GM18520 (cell line): ENCODE results near the gene PHF10.
"Not testable (repeated sequence)": the region's sequence is repeated elsewhere in the genome, so short reads cannot be mapped to it uniquely, and the experiment has no call there.

Source experiments
- ATAC-seq: cut with Tn5 transposase; IDR thresholded peaks from one replicate; pipeline ENCODE4 v1.9.1; 2021; ENCODE audit not compliant: unreplicated experiment

The PHF10 gene

GRCh38 chr6:169723200-169723909, 945 bp downstream of the PHF10 start:
- no peak for ATAC-seq

DNA sequence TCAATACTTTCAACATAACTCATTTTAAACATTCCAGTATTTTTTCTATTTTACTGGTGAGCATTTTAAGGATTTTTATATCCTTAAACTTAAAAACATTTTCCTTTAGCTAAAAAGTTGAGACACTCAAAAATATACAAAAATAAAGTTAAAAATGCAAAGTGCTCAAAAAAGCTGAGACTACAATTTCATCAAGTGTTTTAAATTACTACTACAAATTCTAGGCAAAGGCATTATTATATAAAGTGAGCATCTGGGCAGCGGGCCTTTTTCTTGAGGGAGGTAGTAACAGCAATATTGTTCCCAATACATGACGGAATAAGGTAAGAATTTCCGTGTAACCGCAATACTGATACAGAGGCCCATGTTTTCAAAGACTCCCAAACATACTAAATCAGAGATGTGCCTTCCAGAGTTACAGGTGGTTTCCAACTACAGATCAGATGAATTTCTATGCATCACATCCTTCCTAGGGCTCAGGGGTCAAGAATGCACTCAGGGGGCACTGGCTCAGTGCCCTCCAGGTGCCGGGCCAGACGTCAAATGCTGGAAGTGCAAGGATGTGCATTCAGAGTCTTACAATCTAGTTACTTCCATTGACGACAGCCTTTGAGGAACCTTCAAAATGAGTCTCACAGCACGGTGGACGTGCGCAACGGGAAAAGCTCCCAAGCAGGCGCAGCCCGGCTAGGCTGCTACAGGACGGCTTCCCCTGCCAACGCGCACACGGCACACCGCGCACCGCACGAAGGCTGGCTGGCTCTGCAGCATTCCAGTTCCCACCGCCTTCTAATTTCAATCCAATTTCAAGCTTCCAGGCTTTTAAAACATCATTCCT, 1.7 kb downstream of the PHF10 start:
- no peak for ATAC-seq

DNA sequence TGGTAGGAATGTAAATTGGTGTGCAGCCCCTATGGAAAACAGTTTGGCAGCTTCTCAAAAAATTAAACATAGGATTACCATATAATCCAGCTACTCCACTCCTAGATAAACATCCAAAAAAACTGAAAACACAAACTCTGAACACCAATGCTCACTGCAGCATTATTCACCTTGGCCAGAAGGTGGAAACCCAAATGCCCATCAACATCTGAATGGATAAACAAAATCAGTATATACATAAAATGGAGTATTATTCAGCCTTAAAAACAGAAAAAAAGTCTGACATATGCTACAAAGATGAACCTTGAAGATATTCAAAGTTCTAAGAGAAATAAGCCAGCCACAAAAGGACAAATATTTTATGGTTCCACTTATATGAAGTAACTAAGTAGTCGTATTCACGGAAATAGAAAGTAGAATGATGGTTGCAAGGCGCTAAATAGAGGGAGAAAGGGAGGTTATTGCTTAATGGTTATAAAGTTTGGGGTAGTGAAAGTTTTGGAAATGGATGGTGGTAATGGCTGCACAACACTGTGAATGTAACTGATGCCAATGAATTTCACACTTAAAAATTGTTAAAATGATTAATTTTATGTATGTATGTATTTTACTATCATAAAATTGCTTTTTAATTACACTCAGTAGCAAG, 4.0 kb downstream of the PHF10 start:
- no peak for ATAC-seq

DNA sequence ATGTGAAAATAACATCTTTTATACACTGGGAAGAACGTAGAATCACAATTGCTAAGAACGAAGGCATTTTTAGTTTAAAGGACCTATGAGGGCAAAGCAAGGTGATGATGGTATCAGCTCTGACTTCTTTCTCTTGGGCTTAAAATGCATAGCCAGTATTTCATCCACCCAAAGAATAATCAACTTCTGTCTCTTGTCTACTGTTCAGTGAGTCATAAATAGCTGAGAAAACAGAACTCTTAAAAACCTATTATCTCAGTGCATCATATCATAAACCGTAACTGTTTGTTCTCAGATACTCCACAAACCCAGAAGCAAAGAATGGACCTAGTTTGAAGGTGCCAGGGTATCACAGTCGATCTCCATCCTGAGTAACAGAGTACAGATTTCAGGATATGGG, 5.2 kb downstream of the PHF10 start:
- no peak for ATAC-seq

DNA sequence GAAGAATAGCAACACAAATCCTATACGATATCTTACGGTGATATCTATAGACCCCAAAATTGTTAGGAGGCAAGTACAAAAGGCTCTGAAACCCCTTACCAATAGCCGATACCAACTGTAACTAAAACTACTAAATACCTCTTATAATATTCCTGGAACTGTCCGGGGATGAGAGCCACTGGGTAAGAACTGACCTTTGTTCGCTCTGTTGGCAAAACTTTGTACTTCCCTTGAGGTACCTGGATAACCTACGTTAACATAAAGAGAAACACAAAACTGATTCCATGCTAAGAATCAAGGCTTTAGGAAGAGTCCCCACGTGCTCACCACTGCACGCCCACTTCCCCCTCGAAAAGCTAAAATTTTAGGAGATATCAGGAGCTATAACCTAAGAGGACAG, 9.7 kb downstream of the PHF10 start:
- ATAC-seq, result no peak

GRCh38 chr6:169714178-169714577, 10.1 kb downstream of the PHF10 start:
- ATAC-seq, result no peak

GRCh38 chr6:169710009-169710408, 14.3 kb downstream of the PHF10 start:
- ATAC-seq, result no peak

DNA sequence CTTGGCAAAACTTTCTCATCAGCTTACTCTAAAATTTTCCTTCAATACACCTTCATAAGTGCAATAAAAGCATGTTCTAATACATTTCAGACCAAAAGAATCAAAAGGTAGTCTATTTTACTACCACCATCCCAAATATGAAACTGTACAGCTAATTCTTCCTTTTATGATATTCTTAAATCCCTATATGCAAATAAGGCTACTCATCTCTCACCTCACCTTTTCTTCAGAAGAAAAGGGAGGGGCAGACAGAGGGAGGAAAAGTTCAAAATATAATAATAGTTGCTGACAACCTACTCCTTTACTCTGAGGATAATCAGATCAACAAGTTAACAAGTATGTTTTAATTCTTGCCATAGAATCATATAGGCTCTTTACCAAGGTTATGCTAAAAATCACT, 15.0 kb downstream of the PHF10 start:
- ATAC-seq, result no peak

- no peak for ATAC-seq
Measured at GRCh38 chr6:169707772-169708171, 16.5 kb downstream of the PHF10 start.

DNA sequence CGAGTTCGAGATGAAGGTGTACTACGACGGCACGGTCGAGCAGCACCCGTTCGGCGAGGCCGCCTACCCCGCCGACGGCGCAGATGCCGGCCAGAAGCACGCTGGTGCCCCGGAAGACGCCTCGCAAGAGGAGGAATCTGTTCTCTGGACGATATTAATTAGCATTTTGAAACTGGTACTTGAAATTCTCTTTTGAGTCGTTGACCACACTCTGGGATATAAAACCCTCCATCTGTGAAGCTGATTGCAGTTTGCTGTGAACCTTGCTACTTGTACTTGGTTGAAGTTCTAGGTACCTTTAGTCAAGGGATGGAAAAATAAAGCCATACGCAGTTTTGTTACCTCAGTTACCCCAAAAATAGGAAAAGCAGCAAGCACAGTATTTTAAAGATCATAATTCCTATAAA, 21.5 kb downstream of the PHF10 start:
- peak; percentile 9 for ATAC-seq

DNA sequence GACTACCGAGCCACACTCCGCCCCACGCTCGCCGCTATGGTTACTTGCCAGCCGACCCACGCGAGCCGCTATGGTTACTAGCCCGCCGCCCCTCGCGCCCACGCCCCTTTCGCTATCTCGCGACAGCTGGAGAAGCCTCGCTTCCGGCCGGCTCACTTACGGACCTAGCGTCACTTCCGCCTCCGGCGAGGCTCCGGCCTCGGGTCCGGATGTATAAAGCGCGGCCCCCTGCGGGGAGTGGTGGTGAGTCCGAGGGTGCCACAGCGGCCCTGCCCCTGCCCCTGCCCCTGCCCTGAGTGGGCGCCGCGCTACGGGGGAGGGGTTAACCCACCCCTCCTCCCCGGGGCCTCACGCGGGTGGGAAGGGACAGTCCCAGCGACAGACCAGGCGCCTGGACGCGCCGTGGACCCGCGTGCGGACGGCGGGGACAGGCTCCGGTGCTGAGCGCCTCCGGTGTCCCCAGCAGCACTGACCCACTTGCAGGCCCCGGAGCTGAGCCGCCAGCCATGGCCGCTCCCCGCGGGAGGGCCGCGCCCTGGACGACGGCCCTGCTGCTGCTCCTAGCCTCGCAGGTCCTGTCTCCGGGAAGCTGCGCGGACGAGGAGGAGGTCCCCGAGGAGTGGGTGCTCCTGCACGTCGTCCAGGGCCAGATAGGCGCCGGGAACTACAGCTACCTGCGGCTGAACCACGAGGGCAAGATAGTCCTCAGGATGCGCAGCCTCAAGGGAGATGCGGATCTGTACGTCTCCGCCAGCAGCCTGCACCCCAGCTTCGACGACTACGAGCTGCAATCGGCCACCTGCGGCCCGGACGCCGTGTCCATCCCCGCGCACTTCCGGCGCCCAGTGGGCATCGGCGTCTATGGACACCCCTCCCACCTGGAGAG, 22.1 kb downstream of the PHF10 start, which contains the start of the genes C6orf120 and WDR27:
Gene C6orf120, plus strand, starts transcription at position 173 of the 886 bp plus-strand sequence. Its CDS starts 334 bp downstream, at position 507.
Gene WDR27, minus strand, starts transcription at position 76 of the 886 bp plus-strand sequence. CDS start 13,024 bp downstream, outside the sequence.
- ATAC-seq, result peak; percentile 89

DNA sequence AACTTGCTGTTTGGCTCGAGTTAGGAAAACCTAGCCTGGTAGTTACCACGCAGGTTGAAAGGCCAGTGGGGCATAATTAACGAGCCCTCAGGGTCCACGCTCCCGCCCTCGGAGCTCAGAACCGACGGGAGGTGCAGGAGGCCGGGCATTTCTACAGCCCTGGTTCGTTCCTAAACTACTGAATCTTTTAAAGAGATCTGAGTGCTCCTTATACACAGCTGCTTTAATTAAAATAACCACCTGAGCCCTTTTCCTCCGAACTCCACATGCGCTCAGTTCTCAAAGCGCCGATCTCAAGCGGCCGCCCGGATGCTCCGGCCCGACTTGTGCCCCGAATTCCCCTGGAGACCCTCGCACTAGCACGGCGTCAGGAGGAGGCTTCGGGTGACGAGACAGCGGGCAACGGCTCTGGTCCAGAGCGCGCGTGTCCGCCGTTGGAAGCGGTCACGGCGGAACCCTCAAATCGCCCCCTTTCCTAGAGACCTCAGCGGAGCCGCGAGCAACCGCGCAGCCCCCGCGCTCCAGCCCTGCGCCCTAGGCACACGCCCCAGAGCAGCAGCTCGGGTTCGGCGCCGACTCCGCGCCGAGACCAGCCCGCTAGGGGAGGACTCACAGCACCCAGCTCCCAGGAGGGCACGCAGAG, 22.9 kb downstream of the PHF10 start:
- ATAC-seq, result no peak

DNA sequence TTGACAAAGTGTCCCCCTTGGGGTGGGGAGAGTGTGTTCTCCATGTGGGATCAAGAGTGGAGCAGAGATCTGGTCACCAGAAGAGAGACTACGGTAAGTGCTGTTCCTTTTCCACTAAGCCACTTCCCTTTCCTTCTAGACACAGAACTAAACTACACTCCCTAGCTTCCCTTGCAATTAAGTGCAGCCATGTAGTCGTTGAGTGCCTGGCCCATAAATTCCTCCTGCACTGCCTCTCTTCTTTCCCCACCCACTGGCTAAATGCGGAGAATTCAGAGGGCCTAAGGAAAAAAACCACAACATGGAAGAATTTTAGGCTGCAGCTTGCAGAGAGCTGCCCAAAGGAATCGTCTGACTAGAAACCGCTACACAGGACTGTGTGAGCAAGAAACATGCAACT, 24.0 kb downstream of the PHF10 start:
- ATAC-seq, result no peak

DNA sequence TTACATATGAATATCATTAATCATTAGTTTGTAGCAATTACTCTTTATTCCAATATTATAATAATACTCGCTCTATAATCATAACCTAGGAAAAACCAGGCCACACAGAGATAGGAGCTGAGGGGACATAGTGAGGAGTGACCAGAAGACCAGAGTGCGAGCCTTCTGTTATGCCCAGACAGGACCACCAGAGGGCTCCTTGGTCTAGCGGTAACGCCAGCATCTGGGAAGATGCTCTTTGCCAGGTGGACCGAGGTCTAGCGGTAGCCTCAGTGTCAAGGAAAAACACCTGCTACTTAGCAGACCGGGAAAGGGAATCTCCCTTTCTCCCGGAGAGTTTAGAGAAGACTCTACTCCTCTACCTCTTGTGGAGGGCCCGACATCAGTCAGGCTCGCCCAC, 27.2 kb downstream of the PHF10 start:
- not testable (repeated sequence) for ATAC-seq

GRCh38 chr6:169695131-169695530, 29.2 kb downstream of the PHF10 start:
- ATAC-seq, result no peak

DNA sequence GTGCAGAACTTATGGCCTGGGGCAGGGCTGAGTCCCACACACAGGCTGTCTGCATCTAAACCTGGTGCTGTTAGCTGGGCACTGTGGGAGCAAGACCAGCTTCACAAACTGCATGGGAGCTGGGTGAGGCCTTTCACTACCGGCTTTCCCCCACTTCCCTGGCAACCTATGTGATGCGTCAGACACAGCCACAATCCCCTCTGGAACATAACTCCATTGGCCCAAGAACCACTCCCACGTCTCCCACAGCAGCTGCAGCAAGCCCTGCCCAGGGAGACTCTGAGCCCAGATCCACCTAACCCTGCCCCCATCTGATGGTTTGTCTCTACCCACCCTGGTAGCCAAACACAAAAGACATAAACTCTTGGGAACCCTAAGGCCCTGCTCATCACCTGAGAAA, 31.8 kb downstream of the PHF10 start:
- ATAC-seq, result no peak

DNA sequence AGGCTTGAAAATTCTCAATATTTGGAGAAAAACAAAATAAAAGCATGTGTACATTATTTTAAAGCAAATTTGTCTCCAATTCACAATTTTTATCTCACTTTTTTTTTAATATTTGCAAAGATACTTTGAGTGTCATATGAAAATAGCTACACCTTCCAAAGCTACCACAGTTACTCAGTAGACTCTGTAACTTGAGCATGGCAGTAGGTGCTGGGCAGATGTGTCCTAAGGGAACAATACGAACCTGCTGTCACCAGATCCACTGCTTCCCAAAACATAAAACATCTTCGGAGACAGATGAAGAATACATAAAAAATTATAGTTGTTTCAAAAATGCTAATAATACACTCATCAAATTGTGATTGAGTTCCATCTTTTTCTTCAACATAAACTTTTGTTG, 33.0 kb downstream of the PHF10 start:
- no peak for ATAC-seq

DNA sequence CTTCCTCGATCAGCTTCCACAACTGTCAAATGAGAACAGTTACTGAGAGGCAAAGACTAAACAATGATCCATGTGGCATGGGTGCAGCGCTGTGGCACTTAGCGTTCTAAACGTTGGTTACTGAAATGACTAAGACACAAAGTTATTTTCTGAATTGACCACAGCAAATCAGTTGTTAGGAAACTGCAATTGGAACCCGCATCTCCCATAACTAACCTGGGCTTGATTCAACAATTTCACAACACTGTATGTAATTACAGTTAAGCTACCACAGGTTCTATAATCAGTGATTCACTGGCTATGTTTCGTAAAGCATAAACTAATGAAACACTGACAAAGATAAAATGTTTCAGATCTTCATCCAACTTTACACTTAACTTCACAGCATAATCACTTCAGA, 35.0 kb downstream of the PHF10 start:
- ATAC-seq, result no peak

DNA sequence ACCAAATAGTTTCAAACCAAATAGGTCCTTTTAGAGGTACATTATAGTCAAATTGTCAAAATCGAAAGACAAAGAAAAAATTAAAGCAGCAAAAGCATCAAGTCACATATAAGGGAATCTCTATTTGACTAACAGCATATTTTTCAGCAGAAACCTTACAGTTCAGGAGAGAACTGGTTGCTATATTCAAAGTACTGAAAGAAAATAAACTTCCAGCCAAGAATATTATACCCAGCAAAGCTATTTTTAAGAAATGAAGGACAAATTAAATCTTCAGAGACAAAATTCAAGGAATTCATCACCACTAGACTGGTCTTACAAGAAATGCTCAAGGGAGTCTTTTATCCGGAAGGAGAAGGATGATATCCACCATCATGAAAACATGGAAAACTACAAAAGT, 38.4 kb downstream of the PHF10 start:
- no peak for ATAC-seq

- ATAC-seq, result no peak
Measured at GRCh38 chr6:169684056-169684455, 40.2 kb downstream of the PHF10 start.
